NCI-H69 (cell line): ENCODE measurements around the gene DNAH7.
A peak's percentile ranks its signal among the peaks of the same experiment; 100 is the strongest.

Experiments used
- DNase-seq: peaks from one replicate; lab custom pipeline; 2025; lab: John Stamatoyannopoulos, UW

The DNAH7 gene

GRCh38 chr2:195808189-195808588 lies 260.4 kb downstream of the DNAH7 start:
- no peak for DNase-seq

GRCh38 chr2:195805283-195805976 lies 263.2 kb downstream of the DNAH7 start:
- no peak for DNase-seq

- peak; percentile 6 for DNase-seq
These were observed 272.8 kb downstream of the DNAH7 start for GRCh38 chr2:195795879-195796278.

GRCh38 chr2:195793881-195794280 lies 274.8 kb downstream of the DNAH7 start:
- no peak for DNase-seq

- no peak for DNase-seq
These were observed 286.5 kb downstream of the DNAH7 start for GRCh38 chr2:195782156-195782555.

GRCh38 chr2:195779491-195779890 lies 289.1 kb downstream of the DNAH7 start:
- DNase-seq, result no peak

GRCh38 chr2:195769975-195770374 lies 298.7 kb downstream of the DNAH7 start:
- DNase-seq, result no peak

GRCh38 chr2:195768431-195768830 lies 300.2 kb downstream of the DNAH7 start:
- no peak for DNase-seq

- DNase-seq, result no peak
These were observed 301.9 kb downstream of the DNAH7 start for GRCh38 chr2:195766691-195767090.

- DNase-seq, result no peak
These were observed 304.8 kb downstream of the DNAH7 start for GRCh38 chr2:195763866-195764265.

- no peak for DNase-seq
These were observed 308.8 kb downstream of the DNAH7 start for GRCh38 chr2:195759877-195760276.

GRCh38 chr2:195758846-195759245 lies 309.8 kb downstream of the DNAH7 start:
- no peak for DNase-seq

GRCh38 chr2:195756218-195756942 lies 312.3 kb downstream of the DNAH7 start:
- no peak for DNase-seq

- no peak for DNase-seq
These were observed 327.4 kb downstream of the DNAH7 start for GRCh38 chr2:195741191-195741590.

- no peak for DNase-seq
These were observed 330.9 kb downstream of the DNAH7 start for GRCh38 chr2:195737511-195738325.

GRCh38 chr2:195735347-195735746 lies 333.3 kb downstream of the DNAH7 start:
- no peak for DNase-seq

GRCh38 chr2:195734931-195735330 lies 333.7 kb downstream of the DNAH7 start:
- DNase-seq, result no peak

- DNase-seq, result no peak
These were observed 334.2 kb downstream of the DNAH7 start for GRCh38 chr2:195734395-195734794.

GRCh38 chr2:195733831-195734230 lies 334.8 kb downstream of the DNAH7 start:
- DNase-seq, result no peak

- no peak for DNase-seq
These were observed 336.1 kb downstream of the DNAH7 start for GRCh38 chr2:195732574-195732973.

GRCh38 chr2:195730912-195731311 lies 337.7 kb downstream of the DNAH7 start:
- no peak for DNase-seq

GRCh38 chr2:195727106-195727505 lies 341.5 kb downstream of the DNAH7 start:
- DNase-seq, result no peak

GRCh38 chr2:195722075-195722474 lies 346.6 kb downstream of the DNAH7 start:
- no peak for DNase-seq
